K562 (cell line): ENCODE measurements around the gene DAPK2. TPM values are rescaled to one million over a fixed set of nuclear protein-coding genes. Genes with fewer than 3 reads are reported as not detected.

Experiments
- ATAC-seq: fragments of 200-7000 bp; cut with Tn5 transposase; 3 replicates; pipeline ENCODE4 v1.9.1; 2020; ENCODE audit warnings: moderate library complexity
- BruUV-seq: library from RNA; stranded (reverse); fragments of 400-500 nt; replicated peaks from 2 replicates; lab custom pipeline; 2021; lab: Mats Ljungman, UMichigan
- CTCF ChIA-PET: fragments of 300-600 bp; formaldehyde crosslinking; extraction: SDS; loops from one replicate; lab custom pipeline; 2021; ENCODE audit warnings: low intra/inter-chr PET ratio; lab: Yijun Ruan, JAX
- POLR2A ChIA-PET: fragments of 300-600, 350-650 bp; sonication (Branson Sonifier 250); formaldehyde crosslinking; extraction: SDS; loops from one replicate; lab custom pipeline; 2021; ENCODE audit warnings: antibody characterized with exemption, inconsistent platforms; lab: Yijun Ruan, JAX
- DNase-seq, 4 experiments: peaks; one replicate each; pipeline versions ENCODE4 v3.0.0 to v3.0.0-alpha.2; 2011 to 2018; ENCODE audit warnings: low spot score in 3 of 4, mixed read lengths in 3 of 4; ENCODE audit errors: extremely low read depth in 1 of 4
- FAIRE-seq: peaks from 2 replicates; lab custom pipeline; 2011; peaks lifted over from hg19 to GRCh38; lab: Jason Lieb, UNC
- H2AFZ ChIP-seq: 2 replicates; pipeline ENCODE4 v1.6.0; 2011; ENCODE audit warnings: low read depth, low read length, control low read depth, inconsistent platforms
- H3K27ac ChIP-seq: fragments of 200-600 bp; 3 replicates; pipeline ENCODE4 v1.8.0; 2011; ENCODE audit warnings: low read depth, mild to moderate bottlenecking, control low read depth, inconsistent platforms, low read length, moderate library complexity, mixed read lengths; ENCODE audit errors: extremely low read depth
- H3K27me3 ChIP-seq, 2 experiments: fragments of 300-600 bp in 1 of 2; 2 replicates in 1 of 2; 3 replicates in 1 of 2; pipeline versions ENCODE4 v1.6.0 to v1.8.0; 2011; ENCODE audit warnings: inconsistent platforms in 2 of 2, low read length in 2 of 2, mild to moderate bottlenecking in 1 of 2, mixed read lengths in 1 of 2, moderate library complexity in 1 of 2; ENCODE audit not compliant: control insufficient read depth in 2 of 2, insufficient read depth in 2 of 2
- H3K36me3 ChIP-seq: fragments of 300-600 bp; 3 replicates; pipeline ENCODE4 v1.8.0; 2011; ENCODE audit warnings: mild to moderate bottlenecking, low read length, inconsistent platforms; ENCODE audit not compliant: control insufficient read depth, insufficient read depth
- H3K4me1 ChIP-seq, 2 experiments: fragments of 200-600 bp in 1 of 2; replicated peaks in 1 of 2; 2 replicates in 1 of 2; 3 replicates in 1 of 2; pipeline versions ENCODE4 v1.5.1 to v1.8.0; 2011; ENCODE audit warnings: inconsistent platforms in 2 of 2, low read length in 2 of 2, mild to moderate bottlenecking in 1 of 2, mixed read lengths in 1 of 2, moderate library complexity in 1 of 2; ENCODE audit not compliant: control insufficient read depth in 2 of 2, insufficient read depth in 2 of 2
- H3K4me2 ChIP-seq: 2 replicates; pipeline ENCODE4 v1.6.1; 2011; ENCODE audit warnings: low read length, control low read depth, inconsistent platforms, mixed read lengths; ENCODE audit not compliant: insufficient read depth
- H3K4me3 ChIP-seq: fragments of 200-600 bp; sonication (generic), shearing (Covaris generic); 2 replicates; pipeline ENCODE4 v1.5.1; 2016; ENCODE audit warnings: control low read depth, inconsistent platforms
- H3K79me2 ChIP-seq: fragments of 200-600 bp; 3 replicates; pipeline ENCODE4 v1.8.0; 2011; ENCODE audit warnings: low read length, inconsistent platforms; ENCODE audit not compliant: control insufficient read depth, insufficient read depth
- H3K9ac ChIP-seq, 2 experiments: 2 replicates each; pipeline versions ENCODE4 v1.6.0 to v1.6.1; 2011; ENCODE audit warnings: low read depth in 2 of 2, low read length in 2 of 2, control low read depth in 1 of 2, inconsistent platforms in 1 of 2, mild to moderate bottlenecking in 1 of 2, mixed read lengths in 1 of 2; ENCODE audit not compliant: insufficient read depth in 1 of 2
- H3K9me1 ChIP-seq: one replicate; pipeline ENCODE4 v1.6.0; 2011; ENCODE audit warnings: inconsistent platforms, mild to moderate bottlenecking, low read length, moderate library complexity; ENCODE audit not compliant: control insufficient read depth, insufficient read depth
- H3K9me3 ChIP-seq: replicated peaks from 2 replicates; pipeline ENCODE4 v1.5.1; 2011; ENCODE audit warnings: low read depth, low read length, inconsistent platforms; ENCODE audit not compliant: control insufficient read depth, insufficient read depth
- H4K20me1 ChIP-seq: replicated peaks from 2 replicates; pipeline ENCODE4 v1.6.1; 2011; ENCODE audit warnings: low read length, inconsistent platforms, mixed read lengths; ENCODE audit not compliant: control insufficient read depth, insufficient read depth
- ATF6 ChIP-seq: sonication (generic); formaldehyde crosslinking; IDR thresholded peaks from 2 replicates; pipeline ENCODE4 v1.4.0; 2020; ENCODE audit warnings: mild to moderate bottlenecking, missing genetic modification reagents
- CBFB ChIP-seq: sonication (generic); formaldehyde crosslinking; IDR thresholded peaks from 2 replicates; pipeline ENCODE4 v1.4.0; 2020; ENCODE audit warnings: mild to moderate bottlenecking, missing genetic modification reagents
- CCNT2 ChIP-seq: IDR thresholded peaks from 2 replicates; pipeline ENCODE4 v1.6.1; 2011; ENCODE audit warnings: borderline replicate concordance, low read depth, mild to moderate bottlenecking, moderate library complexity, mixed read lengths, low read length; ENCODE audit not compliant: insufficient read length; ENCODE audit errors: extremely low read depth
- CXXC5 ChIP-seq: fragments of 250-450 bp; sonication (Bioruptor Pico); IDR thresholded peaks from 2 replicates; pipeline ENCODE4 v1.8.0; 2022; ENCODE audit warnings: inconsistent platforms, mild to moderate bottlenecking, moderate library complexity
- ETV5 ChIP-seq: sonication (generic); formaldehyde crosslinking; IDR thresholded peaks from 2 replicates; pipeline ENCODE4 v1.4.0; 2020; ENCODE audit warnings: low read depth, mild to moderate bottlenecking, missing genetic modification reagents
- HNRNPL ChIP-seq: fragments of 200-400 bp; formaldehyde crosslinking; IDR thresholded peaks from 2 replicates; pipeline ENCODE4 v1.6.1; 2017; ENCODE audit warnings: low read depth, mild to moderate bottlenecking, low read length
- MCM7 ChIP-seq, 2 experiments: fragments of 450-650 bp; IDR thresholded peaks; 2 replicates each; pipeline ENCODE4 v1.6.1; 2016 to 2018
- MYBL2 ChIP-seq, 2 experiments: fragments of 450-650 bp in 1 of 2; sonication (generic) in 1 of 2; formaldehyde crosslinking in 1 of 2; IDR thresholded peaks; 2 replicates each; pipeline versions ENCODE4 v1.6.1 to v1.8.1; 2017 to 2022; ENCODE audit warnings: borderline replicate concordance in 1 of 2, inconsistent platforms in 1 of 2, low read depth in 1 of 2, mild to moderate bottlenecking in 1 of 2, missing genetic modification reagents in 1 of 2, moderate library complexity in 1 of 2
- PURB ChIP-seq: sonication (generic); formaldehyde crosslinking; IDR thresholded peaks from 2 replicates; pipeline ENCODE4 v1.9.0; 2021; ENCODE audit warnings: low read depth, mild to moderate bottlenecking, missing genetic modification reagents
- SMAD4 ChIP-seq: fragments of 250-450 bp; sonication (Bioruptor Pico); conservative IDR thresholded peaks from 2 replicates; pipeline ENCODE4 v1.8.0; 2021; ENCODE audit warnings: inconsistent platforms, mild to moderate bottlenecking, moderate library complexity
- ZNF347 ChIP-seq: fragments of 450-650 bp; formaldehyde crosslinking; IDR thresholded peaks from 2 replicates; pipeline ENCODE4 v1.4.0; 2020; ENCODE audit warnings: low read depth, mild to moderate bottlenecking, moderate library complexity
- ZNF507 ChIP-seq: conservative IDR thresholded peaks from 2 replicates; pipeline ENCODE4 v1.6.1; 2017; ENCODE audit warnings: missing genetic modification characterization, missing compliant biosample characterization
- WGBS: fragments of 100-300 bp; shearing (Covaris generic); methylation state at CpG from one replicate; pipeline ENCODE4 v1.1.6; 2016; ENCODE audit warnings: low coverage, mixed read lengths; ENCODE audit not compliant: insufficient coverage; ENCODE audit errors: missing lambda C conversion rate; 5-methylcytosine and 5-hydroxymethylcytosine counted together
- in situ Hi-C: fragments of 300-500 bp; cut with MboI; formaldehyde crosslinking; loops from 4 replicates; pipeline ENCODE4 v1.15.0; 2018; ENCODE audit warnings: inconsistent platforms, mixed read lengths
- intact Hi-C: fragments of 100-400 bp; cut with micrococcal nuclease; formaldehyde crosslinking; loops from 2 replicates; pipeline ENCODE4 v1.14.2; 2022
- polyA plus RNA-seq, 8 experiments: library from polyadenylated mRNA; depleted of rRNA in 4 of 8; stranded (reverse) in 5 of 8; unstranded in 3 of 8; fragments of >200 nt; fragmentation: Nextera tagmentation in 2 of 8; fragmentation: Illumina TruSeq in 1 of 8; extraction: Ambion mirVana in 2 of 8; extraction: Trizol in 1 of 8; gene quantifications; 2 replicates each; pipeline versions ENCODE4 v1.2.1 to v1.2.3, GENCODE V29; 2011 to 2014; ENCODE audit warnings: inconsistent platforms in 1 of 8, missing spikeins in 1 of 8
- total RNA-seq, 7 experiments: library from RNA; depleted of rRNA in 6 of 7; stranded (reverse); fragments of >200 nt in 6 of 7; fragmentation: Illumina TruSeq in 2 of 7; extraction: Trizol in 2 of 7; gene quantifications; 2 replicates each; pipeline versions ENCODE4 v1.2.1 to v1.2.3, GENCODE V29; 2011 to 2021; ENCODE audit warnings: low replicate concordance in 1 of 7
- TF ChIP-seq, protein P1 (sequence below): fragments of 450-650 bp; formaldehyde crosslinking; IDR thresholded peaks from 2 replicates; pipeline ENCODE4 v1.4.0; 2022; ENCODE audit warnings: missing genetic modification characterization
- TF ChIP-seq, protein P2 (sequence below): fragments of 450-650 bp; formaldehyde crosslinking; IDR thresholded peaks from 2 replicates; pipeline ENCODE4 v1.4.0; 2022; ENCODE audit warnings: missing genetic modification characterization
- TF ChIP-seq, protein P3 (sequence below): fragments of 450-650 bp; formaldehyde crosslinking; conservative IDR thresholded peaks from 2 replicates; pipeline ENCODE4 v1.4.0; 2022; ENCODE audit warnings: mild to moderate bottlenecking, missing genetic modification characterization

Gene DAPK2
- total and polyA plus RNA-seq, 9 of the 15 experiments (the other 6 are each of a cell fraction or from before 2014, with no cell fraction given): 0.14 to 5.2 (median 2.2) TPM

- TF ChIP-seq ETV5 (CRISPR knock-in tag): no peak
Measured at GRCh38 chr15:63879995-63880394, 166.3 kb downstream of the DAPK2 start (continued).

GRCh38 chr15:63879211-63879610 is 167.1 kb downstream of the DAPK2 start:
- Histone ChIP-seq H2AFZ (no peak overlapping the region), H3K9me1 (no peaks in the 10 kb centered on the region), H3K79me2 (no peaks in the 10 kb centered on the region), H3K27me3 (no peaks in the 10 kb centered on the region), H4K20me1 (no peaks in the 10 kb centered on the region), H3K27ac (no peak overlapping the region), H3K4me1 (peaks cover 0 to 2% of the 10 kb centered on the region in 2 experiments; a peak in 2 of 5 replicates), H3K4me3 (no peak overlapping the region), H3K9me3 (no peaks in the 10 kb centered on the region), H3K4me2 (no peak overlapping the region), H3K9ac (no peak overlapping the region), H3K36me3 (no peaks in the 10 kb centered on the region)
- BruUV-seq: no TSS peak
- CTCF ChIA-PET: no interaction called here
- POLR2A ChIA-PET: interaction anchor here (0.9 kb wide), 1 partner anchor 9 kb away, joined by 3 read pairs; no protein-coding TSS in a partner anchor
- ATAC-seq (no peak), DNase-seq (no peak), FAIRE-seq (no peak)
- intact Hi-C loops (no loop called here), in situ Hi-C loops (no loop called here)
- WGBS: 6% methylated on average over 2 of the region's 3 CpGs
- TF ChIP-seq, protein P1, sequence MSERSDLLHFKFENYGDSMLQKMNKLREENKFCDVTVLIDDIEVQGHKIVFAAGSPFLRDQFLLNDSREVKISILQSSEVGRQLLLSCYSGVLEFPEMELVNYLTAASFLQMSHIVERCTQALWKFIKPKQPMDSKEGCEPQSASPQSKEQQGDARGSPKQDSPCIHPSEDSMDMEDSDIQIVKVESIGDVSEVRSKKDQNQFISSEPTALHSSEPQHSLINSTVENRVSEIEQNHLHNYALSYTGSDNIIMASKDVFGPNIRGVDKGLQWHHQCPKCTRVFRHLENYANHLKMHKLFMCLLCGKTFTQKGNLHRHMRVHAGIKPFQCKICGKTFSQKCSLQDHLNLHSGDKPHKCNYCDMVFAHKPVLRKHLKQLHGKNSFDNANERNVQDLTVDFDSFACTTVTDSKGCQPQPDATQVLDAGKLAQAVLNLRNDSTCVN (CRISPR knock-in tag): no peak
- no peak for TF ChIP-seq CBFB (CRISPR knock-in tag)
- TF ChIP-seq, protein P2, sequence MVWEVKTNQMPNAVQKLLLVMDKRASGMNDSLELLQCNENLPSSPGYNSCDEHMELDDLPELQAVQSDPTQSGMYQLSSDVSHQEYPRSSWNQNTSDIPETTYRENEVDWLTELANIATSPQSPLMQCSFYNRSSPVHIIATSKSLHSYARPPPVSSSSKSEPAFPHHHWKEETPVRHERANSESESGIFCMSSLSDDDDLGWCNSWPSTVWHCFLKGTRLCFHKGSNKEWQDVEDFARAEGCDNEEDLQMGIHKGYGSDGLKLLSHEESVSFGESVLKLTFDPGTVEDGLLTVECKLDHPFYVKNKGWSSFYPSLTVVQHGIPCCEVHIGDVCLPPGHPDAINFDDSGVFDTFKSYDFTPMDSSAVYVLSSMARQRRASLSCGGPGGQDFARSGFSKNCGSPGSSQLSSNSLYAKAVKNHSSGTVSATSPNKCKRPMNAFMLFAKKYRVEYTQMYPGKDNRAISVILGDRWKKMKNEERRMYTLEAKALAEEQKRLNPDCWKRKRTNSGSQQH (CRISPR knock-in tag): no peak
- TF ChIP-seq MCM7 (IDR thresholded peaks at IDR 0.05): no peak
- no peak for TF ChIP-seq ZNF347 (CRISPR knock-in tag)
- no peak for TF ChIP-seq ATF6 (CRISPR knock-in tag)
- no peak for TF ChIP-seq ZNF507
- TF ChIP-seq CCNT2: no peak
- no peak for TF ChIP-seq CXXC5 (CRISPR knock-in tag)
- no peak for TF ChIP-seq SMAD4 (CRISPR knock-in tag)
- no peak for TF ChIP-seq HNRNPL
- no peak for TF ChIP-seq PURB (CRISPR knock-in tag)
- TF ChIP-seq MYBL2 (IDR thresholded peaks at IDR 0.05; ENCODE audit: low read depth): no peak
- TF ChIP-seq MYBL2 (CRISPR knock-in tag; IDR thresholded peaks at IDR 0.05; ENCODE audit: borderline replicate concordance): no peak
- TF ChIP-seq, protein P3, sequence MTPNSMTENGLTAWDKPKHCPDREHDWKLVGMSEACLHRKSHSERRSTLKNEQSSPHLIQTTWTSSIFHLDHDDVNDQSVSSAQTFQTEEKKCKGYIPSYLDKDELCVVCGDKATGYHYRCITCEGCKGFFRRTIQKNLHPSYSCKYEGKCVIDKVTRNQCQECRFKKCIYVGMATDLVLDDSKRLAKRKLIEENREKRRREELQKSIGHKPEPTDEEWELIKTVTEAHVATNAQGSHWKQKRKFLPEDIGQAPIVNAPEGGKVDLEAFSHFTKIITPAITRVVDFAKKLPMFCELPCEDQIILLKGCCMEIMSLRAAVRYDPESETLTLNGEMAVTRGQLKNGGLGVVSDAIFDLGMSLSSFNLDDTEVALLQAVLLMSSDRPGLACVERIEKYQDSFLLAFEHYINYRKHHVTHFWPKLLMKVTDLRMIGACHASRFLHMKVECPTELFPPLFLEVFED (CRISPR knock-in tag): no peak
